ENCODE data around the gene LPP.

The LPP gene

DNA sequence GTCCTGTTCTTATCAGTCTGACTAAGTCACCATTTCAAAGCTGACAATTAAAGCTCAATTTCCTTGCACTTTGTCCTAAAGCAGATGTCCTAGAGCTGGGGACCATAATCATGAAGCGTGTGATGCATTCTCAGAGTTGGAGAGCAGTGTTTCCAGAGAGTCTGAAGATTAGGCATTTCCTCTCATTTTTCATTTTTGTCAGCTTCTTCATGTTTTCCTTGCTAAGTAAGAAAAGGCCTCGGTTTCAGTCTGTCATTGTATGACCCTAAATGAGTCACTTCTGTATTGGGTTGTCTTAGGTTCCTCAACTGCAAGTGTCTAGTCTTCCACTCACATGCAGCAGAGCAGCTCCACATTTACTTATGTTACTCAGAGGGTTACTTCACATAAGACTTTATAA, 760.6 kb downstream of the LPP start:
- no peak for DNase-seq

DNA sequence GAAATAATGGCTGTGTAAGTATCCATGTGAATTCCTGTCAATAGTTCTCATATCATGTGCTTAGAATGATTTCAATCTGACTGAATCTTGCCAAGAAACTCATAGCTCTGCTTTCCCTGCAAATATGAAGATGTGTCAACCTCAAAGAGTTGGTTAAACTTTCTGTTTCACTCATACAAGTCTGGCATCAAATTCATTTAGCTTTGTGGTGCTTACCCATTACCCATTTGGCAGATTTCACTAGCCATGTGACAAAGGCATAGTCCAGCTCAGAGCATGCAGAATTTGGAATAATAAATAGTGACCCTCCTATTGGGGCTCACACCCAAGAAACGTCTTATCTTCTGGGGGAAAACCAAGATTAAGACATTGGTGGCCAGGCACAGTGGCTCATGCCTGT, 761.2 kb downstream of the LPP start:
- no peak for DNase-seq

DNA sequence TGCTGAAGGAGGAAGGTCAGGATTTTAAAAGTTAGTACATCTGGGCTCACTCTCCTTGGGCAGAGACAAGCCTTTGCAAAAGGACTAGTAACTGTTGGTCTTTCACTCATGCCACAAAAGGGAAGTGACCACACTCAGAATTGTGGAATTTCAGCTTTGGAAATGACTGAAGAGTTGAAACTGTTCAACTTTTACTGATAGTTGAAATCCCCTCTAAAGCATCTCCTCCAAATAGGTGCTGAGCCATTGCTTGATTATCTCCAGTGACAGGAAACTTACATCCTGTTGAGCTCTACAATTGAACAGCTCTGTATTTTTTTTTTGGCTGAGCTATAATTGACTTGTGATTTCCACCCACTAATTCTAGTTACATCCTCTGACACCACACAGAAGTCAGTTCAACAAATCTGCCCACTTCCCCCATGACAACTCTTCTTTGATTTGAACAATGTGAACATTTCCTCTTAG, 763.0 kb downstream of the LPP start:
- DNase-seq: no peak

DNA sequence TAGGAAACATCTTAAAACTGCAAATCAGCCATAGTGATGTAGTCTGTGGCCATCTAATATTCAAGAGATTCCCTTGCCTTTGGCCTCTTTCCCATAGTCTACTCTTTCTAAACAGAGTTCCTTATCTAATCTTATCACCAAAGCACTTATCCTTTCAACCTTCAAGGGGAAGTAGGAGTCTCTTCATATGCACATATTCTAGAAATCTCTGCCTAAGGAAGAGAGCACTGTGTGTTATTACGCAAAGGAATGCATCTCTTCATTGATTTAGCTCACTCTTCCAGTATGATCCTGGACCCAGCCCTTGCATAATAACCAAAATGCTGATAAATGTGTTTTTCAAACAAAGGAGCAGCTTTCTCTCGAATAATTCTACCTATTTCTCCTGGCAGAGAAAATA, 764.1 kb downstream of the LPP start:
- DNase-seq: no peak

DNA sequence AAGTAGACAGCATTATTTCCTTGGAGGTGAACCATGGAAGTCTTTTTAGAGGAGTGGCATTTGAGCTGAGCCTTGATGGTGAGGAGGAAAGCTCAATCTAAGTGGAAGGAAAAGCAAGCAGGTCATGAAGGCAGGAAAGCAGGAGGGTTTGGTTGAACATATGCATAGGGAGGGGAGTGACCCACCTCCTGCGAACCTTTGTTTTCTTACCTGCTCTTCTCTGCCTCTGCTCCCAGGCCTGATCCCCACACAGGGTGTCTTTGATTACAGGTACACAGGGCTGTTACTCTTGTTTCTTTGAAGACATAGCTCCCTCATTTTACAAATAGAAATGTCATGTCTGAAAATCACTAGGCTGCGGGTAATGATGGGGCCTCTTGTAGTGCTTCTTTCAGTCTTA, 769.7 kb downstream of the LPP start:
- DNase-seq: no peak

DNA sequence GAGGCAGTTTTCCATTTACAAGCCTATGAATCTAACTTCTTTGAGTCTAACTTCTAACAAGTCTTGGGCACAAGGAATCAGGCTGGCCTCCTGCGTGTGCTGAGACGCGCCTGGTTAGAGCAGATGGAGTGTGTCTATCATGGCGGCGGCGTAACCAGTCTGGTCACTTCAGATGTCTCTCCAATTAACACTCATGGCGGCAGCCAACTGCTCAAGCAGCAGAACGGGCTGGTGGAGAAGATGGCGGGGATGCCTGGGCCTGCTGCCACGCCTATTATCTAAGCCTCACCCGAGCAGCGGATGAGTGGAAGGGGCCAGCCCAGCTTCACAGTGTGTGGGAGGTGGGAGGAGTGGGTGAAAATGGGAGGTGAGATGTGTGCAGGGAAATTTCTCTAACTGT, 771.4 kb downstream of the LPP start:
- DNase-seq: no peak

DNA sequence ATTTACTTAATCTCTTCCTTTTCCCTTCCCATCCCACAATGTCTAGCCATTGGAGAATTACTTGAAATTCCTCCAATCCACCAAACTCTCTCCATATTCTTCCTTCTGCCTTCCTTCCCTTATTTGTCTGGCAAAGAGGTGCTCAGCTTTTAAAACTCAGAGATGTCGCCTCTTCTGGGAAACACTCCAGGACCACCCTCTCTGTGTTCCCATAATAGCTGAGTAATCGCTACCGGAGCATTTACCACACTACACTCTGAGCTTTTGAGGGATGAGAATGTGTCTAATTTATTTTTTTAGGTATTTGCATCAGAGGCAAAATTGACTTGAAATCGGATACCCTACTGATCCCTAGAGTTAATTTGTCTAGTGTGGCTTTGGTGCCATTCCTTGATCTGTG, 772.2 kb downstream of the LPP start:
- DNase-seq: peak in 1 of 2 experiments; percentile 29

DNA sequence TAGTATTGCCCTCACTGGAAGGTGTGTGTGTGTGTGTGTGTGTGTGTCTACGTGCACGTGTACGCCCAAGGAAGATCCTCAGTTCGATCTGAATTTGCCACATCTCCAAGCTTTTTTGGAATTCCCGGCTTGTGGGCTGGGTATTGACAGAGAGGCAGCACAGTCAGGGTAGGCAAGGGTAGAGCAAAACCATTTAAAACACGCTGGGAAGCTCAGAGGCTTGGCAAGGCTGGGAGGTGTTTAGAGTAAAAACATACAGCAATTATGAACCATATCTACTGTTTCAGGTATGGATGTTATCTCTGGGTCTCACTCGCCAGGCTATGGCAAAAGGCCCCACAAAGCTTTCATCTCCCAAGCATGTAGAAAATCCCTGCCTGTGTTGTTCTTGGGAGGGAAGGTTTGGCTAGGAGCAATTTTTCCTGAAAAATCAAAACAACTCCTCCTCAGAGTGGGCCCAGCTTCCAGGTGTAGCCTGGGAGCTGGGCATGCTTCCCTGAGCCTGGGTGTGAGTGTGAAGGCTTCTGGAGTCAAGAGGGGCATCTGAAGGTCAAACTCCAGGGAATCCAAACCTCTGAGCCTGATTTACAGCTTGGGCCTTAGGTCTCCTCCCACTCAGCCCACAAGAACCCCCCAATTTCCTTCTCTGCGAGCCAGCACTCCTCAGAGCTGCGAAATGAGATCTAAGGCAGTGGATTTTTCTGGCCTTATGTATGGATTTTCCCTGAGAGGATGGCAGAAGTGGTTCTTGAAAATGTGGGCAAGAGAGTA, 773.0 kb downstream of the LPP start:
- DNase-seq: no peak

DNA sequence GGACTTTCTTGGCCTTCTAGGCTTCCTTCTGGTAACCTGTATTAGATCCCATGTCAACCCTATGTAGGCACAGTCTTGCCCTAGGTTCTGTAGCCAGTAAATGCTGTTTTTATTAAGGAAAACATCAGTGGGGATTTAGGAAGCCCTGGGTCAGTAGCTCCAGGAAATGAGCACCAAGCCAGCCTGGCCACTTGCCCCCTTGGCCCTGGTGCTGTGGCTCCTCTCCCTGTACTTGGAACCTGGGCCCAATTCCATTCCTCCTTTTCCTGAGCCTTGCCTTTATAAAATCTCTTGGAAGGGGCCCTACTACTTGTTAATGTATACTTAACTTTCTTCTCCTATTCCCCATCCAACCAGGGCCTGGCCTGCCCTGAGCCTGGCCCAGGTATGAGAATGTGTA, 774.0 kb downstream of the LPP start:
- DNase-seq: no peak

DNA sequence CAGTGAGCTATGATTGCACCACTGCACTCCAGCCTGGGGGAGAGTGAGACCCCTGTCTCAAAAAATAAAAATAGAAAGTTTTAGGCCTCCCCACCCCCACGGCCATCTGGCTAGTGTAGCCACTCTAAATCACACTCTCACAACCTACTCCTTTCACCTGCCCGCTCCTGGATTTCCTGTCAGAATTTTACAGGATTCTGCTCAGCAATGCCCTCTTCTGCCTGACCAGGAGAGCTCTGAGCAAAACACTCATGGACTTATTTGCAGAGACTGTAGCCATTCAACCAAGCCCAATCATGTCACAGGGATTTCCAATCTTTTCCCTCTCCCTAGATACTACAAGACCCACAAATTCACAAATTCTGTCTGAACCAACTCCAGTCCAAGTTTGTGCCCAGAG, 775.2 kb downstream of the LPP start:
- DNase-seq: peak in 1 of 2 experiments; percentile 14

DNA sequence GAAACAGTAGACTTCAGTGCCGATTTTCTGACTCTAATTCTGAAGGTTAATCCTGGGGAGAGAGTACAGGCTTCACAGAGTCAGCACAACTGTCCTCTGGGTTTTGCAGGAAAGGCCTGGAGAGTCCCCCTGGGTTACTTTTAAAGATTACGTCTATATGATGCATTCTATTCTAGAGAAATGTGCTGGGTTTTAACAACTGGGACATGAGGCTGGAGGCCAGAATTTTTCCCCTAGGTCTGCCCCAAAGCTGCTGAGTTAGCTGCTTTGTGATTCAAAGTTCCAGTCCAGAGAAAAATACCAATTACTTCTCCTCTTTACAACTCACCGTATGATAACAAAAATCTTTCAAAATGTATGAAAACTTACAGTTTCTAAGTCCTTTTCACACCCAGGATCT, 777.1 kb downstream of the LPP start:
- no peak for DNase-seq

DNA sequence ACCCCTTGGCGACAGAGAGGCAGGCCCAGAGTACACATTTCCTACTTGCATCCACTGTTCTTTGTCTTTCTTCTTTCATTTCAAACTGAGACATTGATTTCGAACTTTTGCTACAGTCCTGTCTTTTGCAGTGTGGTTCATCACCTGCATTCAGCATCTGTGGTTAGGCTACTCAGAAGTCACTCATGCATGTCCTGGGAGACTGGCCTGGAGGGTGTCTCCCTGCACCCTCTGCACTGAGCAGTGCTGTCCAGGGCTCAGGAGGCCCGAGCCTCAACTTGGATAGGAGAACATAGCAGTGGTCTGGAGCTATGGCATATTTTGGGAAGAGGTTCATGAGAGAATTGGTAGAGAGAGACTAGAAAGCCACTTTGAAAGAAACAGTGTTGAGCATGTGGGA, 777.6 kb downstream of the LPP start:
- DNase-seq: peak in 1 of 2 experiments; percentile 18

DNA sequence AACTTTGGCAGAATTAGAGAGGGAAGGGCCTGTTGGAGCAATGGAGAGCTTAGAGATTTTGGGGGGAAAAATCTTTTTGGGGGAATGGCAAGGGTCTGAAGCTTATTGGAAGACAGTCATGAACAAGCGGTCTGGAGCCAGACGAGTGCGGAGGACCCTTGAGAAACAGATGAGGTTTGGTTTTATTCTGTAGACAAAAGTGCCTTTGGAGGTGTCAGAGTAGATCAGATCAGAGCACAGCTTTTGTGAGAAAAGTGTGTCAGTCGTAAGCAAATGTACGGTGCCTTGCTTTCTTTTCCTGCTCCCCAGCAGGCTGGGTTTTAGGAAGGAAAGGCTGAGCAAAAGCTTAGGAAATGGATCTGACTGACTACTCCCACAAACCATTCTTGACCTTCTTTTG, 781.0 kb downstream of the LPP start:
- no peak for DNase-seq

DNA sequence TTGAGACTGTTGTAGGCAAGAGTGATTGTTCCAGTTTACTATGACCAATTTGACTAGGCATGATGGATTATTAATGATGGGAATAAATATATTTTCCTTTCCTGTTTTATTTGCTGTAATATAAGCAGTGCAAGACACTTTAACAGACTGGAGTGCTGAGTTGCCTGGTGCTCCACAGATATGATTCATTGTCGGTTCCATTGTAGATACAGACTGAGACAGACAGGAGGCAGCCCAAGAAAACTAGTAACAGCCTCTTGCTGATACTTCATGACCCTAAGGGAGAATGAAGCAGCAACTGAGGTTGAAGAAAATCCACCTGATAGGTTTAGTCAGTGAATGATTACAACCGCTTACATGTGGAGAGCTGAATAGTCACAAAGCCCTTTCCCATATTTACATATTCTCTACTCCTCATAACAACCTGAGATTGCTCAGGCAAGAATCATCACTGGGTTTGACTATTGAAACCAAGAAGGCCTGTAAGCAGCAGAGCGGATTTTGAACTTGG, 782.7 kb downstream of the LPP start:
- no peak for DNase-seq

DNA sequence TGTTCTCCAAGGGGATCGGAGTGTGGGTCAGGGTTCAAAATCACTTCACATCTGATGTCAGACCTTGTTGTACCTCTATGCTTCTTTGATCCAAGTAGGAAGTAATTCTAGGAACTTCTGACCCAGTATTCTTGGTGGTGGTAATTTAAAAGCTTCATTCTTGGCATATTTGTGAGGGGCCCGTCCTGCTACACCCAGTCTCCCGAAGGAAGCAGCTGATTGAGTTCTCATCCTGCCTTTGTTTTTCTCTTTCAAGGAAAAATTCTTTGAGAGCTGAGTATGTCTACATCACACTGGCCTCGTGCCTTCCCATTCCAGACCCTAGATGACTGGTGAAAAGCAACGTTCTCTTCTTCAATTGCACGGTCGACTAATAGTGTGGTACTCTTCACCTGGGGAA, 783.4 kb downstream of the LPP start:
- no peak for DNase-seq

DNA sequence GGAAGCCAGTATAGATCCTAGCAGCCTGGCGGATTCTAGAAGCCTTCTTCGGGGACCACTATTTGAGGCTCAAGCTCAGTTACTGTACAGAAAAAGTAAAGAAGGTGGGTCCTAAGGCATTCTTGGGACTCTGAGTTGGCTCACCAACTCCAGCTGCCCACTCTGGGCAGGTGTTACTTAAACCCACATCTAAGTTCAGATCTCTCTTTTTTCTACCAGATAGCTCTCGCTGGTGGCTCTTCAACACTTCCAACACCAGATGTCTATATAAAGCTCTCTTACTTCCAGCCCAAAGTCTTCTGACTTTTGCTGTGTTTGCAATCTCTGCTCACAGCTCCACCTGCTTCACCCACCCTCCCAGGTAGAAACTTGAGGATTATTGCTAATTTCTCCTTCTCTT, 785.0 kb downstream of the LPP start:
- no peak for DNase-seq

DNA sequence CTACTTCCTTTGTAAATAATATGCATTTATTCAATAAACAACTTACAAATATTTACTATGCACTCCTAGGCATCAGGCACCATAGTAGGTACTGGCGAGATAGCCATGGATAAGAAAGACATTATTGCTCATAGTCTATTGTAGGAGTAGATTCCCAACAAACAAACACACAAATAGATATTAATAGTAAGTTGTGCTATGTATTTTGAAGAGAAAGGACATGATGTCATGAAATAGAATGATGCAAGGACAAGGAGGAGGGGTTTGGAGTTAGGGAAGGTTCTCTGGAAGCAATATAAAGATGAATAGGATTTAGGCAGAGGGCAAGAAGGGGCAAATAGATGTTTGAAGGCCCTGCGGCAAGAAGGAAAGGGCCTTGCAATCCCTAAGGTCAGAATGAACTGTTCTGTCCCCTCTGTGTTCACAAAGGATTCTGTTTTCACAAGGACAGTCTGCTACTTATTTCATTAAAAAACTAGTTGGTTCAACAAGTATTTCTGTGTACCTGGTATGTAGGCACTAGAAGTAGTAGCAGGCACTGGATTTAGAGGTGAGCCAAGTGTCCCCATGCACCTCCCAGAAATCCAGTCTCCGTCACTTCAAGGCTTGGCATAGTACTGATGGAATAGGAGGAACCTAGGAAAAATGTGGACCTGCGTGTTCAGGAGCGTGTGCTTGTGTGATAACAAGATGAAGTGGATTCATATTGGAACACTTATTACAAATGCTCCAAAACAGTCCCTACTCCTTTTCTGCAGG, 786.0 kb downstream of the LPP start:
- DNase-seq: no peak
